K562 (cell line): ENCODE results near the gene MRPL42. TPM values are rescaled to one million over a fixed set of nuclear protein-coding genes. Genes with fewer than 3 reads are reported as not detected.
"Not testable (repeated sequence)": the region's sequence is repeated elsewhere in the genome, so short reads cannot be mapped to it uniquely, and the experiment has no call there.

Experiments used
- ATAC-seq: fragments of 200-7000 bp; cut with Tn5 transposase; 3 replicates; pipeline ENCODE4 v1.9.1; 2020; ENCODE audit warnings: moderate library complexity
- BruUV-seq: library from RNA; stranded (reverse); fragments of 400-500 nt; replicated peaks from 2 replicates; lab custom pipeline; 2021; lab: Mats Ljungman, UMichigan
- CTCF ChIA-PET: fragments of 300-600 bp; formaldehyde crosslinking; extraction: SDS; loops from one replicate; lab custom pipeline; 2021; ENCODE audit warnings: low intra/inter-chr PET ratio; lab: Yijun Ruan, JAX
- POLR2A ChIA-PET: fragments of 300-600, 350-650 bp; sonication (Branson Sonifier 250); formaldehyde crosslinking; extraction: SDS; loops from one replicate; lab custom pipeline; 2021; ENCODE audit warnings: antibody characterized with exemption, inconsistent platforms; lab: Yijun Ruan, JAX
- DNase-seq, 4 experiments: peaks; one replicate each; pipeline versions ENCODE4 v3.0.0 to v3.0.0-alpha.2; 2011 to 2018; ENCODE audit warnings: low spot score in 3 of 4, mixed read lengths in 3 of 4; ENCODE audit errors: extremely low read depth in 1 of 4
- FAIRE-seq: peaks from 2 replicates; lab custom pipeline; 2011; peaks lifted over from hg19 to GRCh38; lab: Jason Lieb, UNC
- H2AFZ ChIP-seq: 2 replicates; pipeline ENCODE4 v1.6.0; 2011; ENCODE audit warnings: low read depth, low read length, control low read depth, inconsistent platforms
- H3K27ac ChIP-seq: fragments of 200-600 bp; 3 replicates; pipeline ENCODE4 v1.8.0; 2011; ENCODE audit warnings: low read depth, mild to moderate bottlenecking, control low read depth, inconsistent platforms, low read length, moderate library complexity, mixed read lengths; ENCODE audit errors: extremely low read depth
- H3K27me3 ChIP-seq, 2 experiments: fragments of 300-600 bp in 1 of 2; 2 replicates in 1 of 2; 3 replicates in 1 of 2; pipeline versions ENCODE4 v1.6.0 to v1.8.0; 2011; ENCODE audit warnings: inconsistent platforms in 2 of 2, low read length in 2 of 2, mild to moderate bottlenecking in 1 of 2, mixed read lengths in 1 of 2, moderate library complexity in 1 of 2; ENCODE audit not compliant: control insufficient read depth in 2 of 2, insufficient read depth in 2 of 2
- H3K36me3 ChIP-seq: fragments of 300-600 bp; 3 replicates; pipeline ENCODE4 v1.8.0; 2011; ENCODE audit warnings: mild to moderate bottlenecking, low read length, inconsistent platforms; ENCODE audit not compliant: control insufficient read depth, insufficient read depth
- H3K4me1 ChIP-seq, 2 experiments: fragments of 200-600 bp in 1 of 2; replicated peaks in 1 of 2; 2 replicates in 1 of 2; 3 replicates in 1 of 2; pipeline versions ENCODE4 v1.5.1 to v1.8.0; 2011; ENCODE audit warnings: inconsistent platforms in 2 of 2, low read length in 2 of 2, mild to moderate bottlenecking in 1 of 2, mixed read lengths in 1 of 2, moderate library complexity in 1 of 2; ENCODE audit not compliant: control insufficient read depth in 2 of 2, insufficient read depth in 2 of 2
- H3K4me2 ChIP-seq: 2 replicates; pipeline ENCODE4 v1.6.1; 2011; ENCODE audit warnings: low read length, control low read depth, inconsistent platforms, mixed read lengths; ENCODE audit not compliant: insufficient read depth
- H3K4me3 ChIP-seq: fragments of 200-600 bp; sonication (generic), shearing (Covaris generic); 2 replicates; pipeline ENCODE4 v1.5.1; 2016; ENCODE audit warnings: control low read depth, inconsistent platforms
- H3K79me2 ChIP-seq: fragments of 200-600 bp; 3 replicates; pipeline ENCODE4 v1.8.0; 2011; ENCODE audit warnings: low read length, inconsistent platforms; ENCODE audit not compliant: control insufficient read depth, insufficient read depth
- H3K9ac ChIP-seq, 2 experiments: 2 replicates each; pipeline versions ENCODE4 v1.6.0 to v1.6.1; 2011; ENCODE audit warnings: low read depth in 2 of 2, low read length in 2 of 2, control low read depth in 1 of 2, inconsistent platforms in 1 of 2, mild to moderate bottlenecking in 1 of 2, mixed read lengths in 1 of 2; ENCODE audit not compliant: insufficient read depth in 1 of 2
- H3K9me1 ChIP-seq: one replicate; pipeline ENCODE4 v1.6.0; 2011; ENCODE audit warnings: inconsistent platforms, mild to moderate bottlenecking, low read length, moderate library complexity; ENCODE audit not compliant: control insufficient read depth, insufficient read depth
- H3K9me3 ChIP-seq: replicated peaks from 2 replicates; pipeline ENCODE4 v1.5.1; 2011; ENCODE audit warnings: low read depth, low read length, inconsistent platforms; ENCODE audit not compliant: control insufficient read depth, insufficient read depth
- H4K20me1 ChIP-seq: replicated peaks from 2 replicates; pipeline ENCODE4 v1.6.1; 2011; ENCODE audit warnings: low read length, inconsistent platforms, mixed read lengths; ENCODE audit not compliant: control insufficient read depth, insufficient read depth
- HNRNPK ChIP-seq: fragments of 200-400 bp; formaldehyde crosslinking; IDR thresholded peaks from one replicate; pipeline ENCODE4 v1.6.1; 2018; ENCODE audit warnings: mild to moderate bottlenecking, low read depth, low read length; ENCODE audit not compliant: poor library complexity, severe bottlenecking
- L3MBTL2 ChIP-seq: fragments of 450-650 bp; IDR thresholded peaks from 2 replicates; pipeline ENCODE4 v1.6.1; 2016; ENCODE audit warnings: mild to moderate bottlenecking, moderate library complexity
- ZC3H11A ChIP-seq: IDR thresholded peaks from 2 replicates; pipeline ENCODE4 v1.6.1; 2012; ENCODE audit warnings: low read depth, low read length, improper control_type of control experiment
- ZNF280A ChIP-seq: fragments of 450-650 bp; IDR thresholded peaks from 2 replicates; pipeline ENCODE4 v1.6.1; 2018; ENCODE audit warnings: mild to moderate bottlenecking, low read depth; ENCODE audit not compliant: partially characterized antibody
- ZNF324 ChIP-seq: fragments of 250-450 bp; sonication (Bioruptor Pico); IDR thresholded peaks from 2 replicates; pipeline ENCODE4 v1.4.0; 2020; ENCODE audit warnings: mild to moderate bottlenecking
- WGBS: fragments of 100-300 bp; shearing (Covaris generic); methylation state at CpG from one replicate; pipeline ENCODE4 v1.1.6; 2016; ENCODE audit warnings: low coverage, mixed read lengths; ENCODE audit not compliant: insufficient coverage; ENCODE audit errors: missing lambda C conversion rate; 5-methylcytosine and 5-hydroxymethylcytosine counted together
- in situ Hi-C: fragments of 300-500 bp; cut with MboI; formaldehyde crosslinking; loops from 4 replicates; pipeline ENCODE4 v1.15.0; 2018; ENCODE audit warnings: inconsistent platforms, mixed read lengths
- intact Hi-C: fragments of 100-400 bp; cut with micrococcal nuclease; formaldehyde crosslinking; loops from 2 replicates; pipeline ENCODE4 v1.14.2; 2022
- polyA plus RNA-seq, 8 experiments: library from polyadenylated mRNA; depleted of rRNA in 4 of 8; stranded (reverse) in 5 of 8; unstranded in 3 of 8; fragments of >200 nt; fragmentation: Nextera tagmentation in 2 of 8; fragmentation: Illumina TruSeq in 1 of 8; extraction: Ambion mirVana in 2 of 8; extraction: Trizol in 1 of 8; gene quantifications; 2 replicates each; pipeline versions ENCODE4 v1.2.1 to v1.2.3, GENCODE V29; 2011 to 2014; ENCODE audit warnings: inconsistent platforms in 1 of 8, missing spikeins in 1 of 8
- total RNA-seq, 7 experiments: library from RNA; depleted of rRNA in 6 of 7; stranded (reverse); fragments of >200 nt in 6 of 7; fragmentation: Illumina TruSeq in 2 of 7; extraction: Trizol in 2 of 7; gene quantifications; 2 replicates each; pipeline versions ENCODE4 v1.2.1 to v1.2.3, GENCODE V29; 2011 to 2021; ENCODE audit warnings: low replicate concordance in 1 of 7

The MRPL42 gene
- total and polyA plus RNA-seq, 9 of the 15 experiments (the other 6 are each of a cell fraction or from before 2014, with no cell fraction given): 104 to 806 (median 218) TPM

GRCh38 chr12:93552427-93552826 is 85.1 kb downstream of the MRPL42 start (continued):
- TF ChIP-seq ZC3H11A (no peak), HNRNPK (no peak), L3MBTL2 (no peak)

DNA sequence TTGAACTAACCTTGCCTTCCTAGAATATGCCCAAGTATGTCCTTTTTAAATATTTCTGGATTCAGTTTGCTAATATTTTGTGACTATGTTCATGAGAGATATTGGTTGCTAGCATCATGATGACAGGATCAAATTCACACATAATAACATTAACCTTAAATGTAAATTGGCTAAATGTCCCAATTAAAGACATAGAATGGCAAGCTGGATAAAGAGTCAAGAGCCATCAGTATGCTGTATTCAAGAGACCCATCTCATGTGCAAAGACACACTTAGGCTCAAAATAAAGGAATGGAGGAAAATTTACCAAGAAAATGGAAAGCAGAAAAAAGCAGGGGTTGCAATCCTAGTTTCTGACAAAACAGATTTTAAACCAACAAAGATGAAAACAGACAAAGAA is 90.6 kb downstream of the MRPL42 start:
- CTCF ChIA-PET, H3K4me1 ChIP-seq, H3K27ac ChIP-seq, DNase-seq, intact Hi-C loops, POLR2A ChIA-PET, H3K36me3 ChIP-seq, BruUV-seq, in situ Hi-C loops, H3K9me3 ChIP-seq, H4K20me1 ChIP-seq, H2AFZ ChIP-seq, H3K27me3 ChIP-seq, H3K79me2 ChIP-seq, ATAC-seq, FAIRE-seq, H3K4me3 ChIP-seq, H3K9me1 ChIP-seq, H3K9ac ChIP-seq, H3K4me2 ChIP-seq: not testable (repeated sequence)
- TF ChIP-seq ZNF324 (CRISPR knock-in tag) (peak; percentile 83), ZNF280A (peak; percentile 10)

DNA sequence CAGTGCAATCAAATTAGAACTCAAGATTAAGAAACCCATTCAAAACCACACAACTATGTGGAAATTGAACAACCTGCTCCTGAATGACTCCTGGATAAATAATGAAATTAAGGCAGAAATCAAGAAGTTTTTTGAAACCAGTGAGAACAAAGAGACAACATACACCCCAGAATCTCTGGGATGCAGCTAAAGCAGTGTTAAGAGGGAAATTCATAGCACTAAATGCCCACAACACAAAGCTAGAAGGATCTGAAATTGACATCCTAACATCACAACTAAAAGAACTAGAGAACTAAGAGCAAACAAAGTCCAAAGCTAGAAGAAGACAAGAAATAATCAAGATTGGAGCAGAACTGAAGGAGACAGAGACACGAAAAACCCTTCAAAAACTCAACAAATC is 91.4 kb downstream of the MRPL42 start:
- H3K4me3 ChIP-seq, BruUV-seq, H3K36me3 ChIP-seq, POLR2A ChIA-PET, H2AFZ ChIP-seq, H3K9me1 ChIP-seq, intact Hi-C loops, H3K4me2 ChIP-seq, ATAC-seq, H3K4me1 ChIP-seq, H3K27me3 ChIP-seq, FAIRE-seq, H4K20me1 ChIP-seq, H3K9ac ChIP-seq, H3K9me3 ChIP-seq, H3K79me2 ChIP-seq, DNase-seq, in situ Hi-C loops, H3K27ac ChIP-seq, CTCF ChIA-PET: not testable (repeated sequence)
- 63% methylated on average over 1 of the region's 1 CpG for WGBS
